GM18498 (cell line): ENCODE measurements around the gene PLAGL1.

Source experiments
- ATAC-seq: cut with Tn5 transposase; IDR thresholded peaks from one replicate; pipeline ENCODE4 v1.9.1; 2021; ENCODE audit warnings: mild to moderate bottlenecking, moderate library complexity; ENCODE audit not compliant: unreplicated experiment

PLAGL1 gene

DNA sequence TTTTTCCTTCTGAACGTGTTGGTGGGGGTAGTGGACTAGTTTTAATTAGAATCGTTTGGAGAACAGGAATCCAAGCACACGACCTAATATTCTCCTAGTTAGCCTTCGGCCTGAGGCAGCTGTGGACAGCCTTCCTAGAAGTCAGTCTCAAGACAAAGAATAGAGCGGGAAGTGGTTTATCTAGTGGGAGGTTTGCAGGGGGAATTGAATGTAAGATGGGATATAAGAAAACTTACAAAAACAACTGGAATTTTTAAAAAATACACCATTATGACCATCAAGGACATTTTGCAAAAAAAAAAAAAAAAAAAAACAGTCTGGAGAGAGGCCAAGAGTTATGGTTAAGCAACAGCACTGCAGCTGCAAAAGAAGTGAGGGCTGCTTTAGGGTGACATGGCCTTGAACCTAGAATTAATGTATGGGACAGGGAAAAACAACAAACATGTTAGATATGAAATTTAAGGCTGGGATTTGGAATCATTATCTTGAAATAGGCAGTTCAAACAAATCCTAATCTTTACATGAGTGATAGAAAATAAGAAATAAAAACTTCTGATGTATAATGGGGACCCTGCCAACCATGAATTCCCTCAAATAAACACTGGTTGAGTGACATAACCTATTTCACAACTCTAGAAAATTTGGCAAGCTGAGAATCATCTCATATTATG, 40.2 kb downstream of the PLAGL1 start:
- ATAC-seq, result no peak

DNA sequence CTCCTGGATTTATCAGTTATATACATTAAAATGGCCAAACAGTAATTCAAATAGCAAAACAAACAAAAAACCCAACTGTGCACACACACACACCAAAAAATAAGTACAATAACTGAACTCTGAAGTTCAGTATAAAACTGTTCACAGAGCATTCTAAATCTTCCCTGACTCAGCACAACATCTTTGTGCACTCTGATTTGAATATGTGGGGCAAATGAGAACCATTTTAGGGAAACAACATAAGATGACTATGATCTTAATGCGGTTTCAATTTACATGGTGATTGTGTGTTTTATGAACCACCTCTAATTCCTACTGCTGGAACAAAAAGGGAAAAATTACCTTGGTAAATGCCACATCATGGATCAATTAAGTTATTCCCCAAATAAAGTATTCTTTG, 41.7 kb downstream of the PLAGL1 start:
- no peak for ATAC-seq

DNA sequence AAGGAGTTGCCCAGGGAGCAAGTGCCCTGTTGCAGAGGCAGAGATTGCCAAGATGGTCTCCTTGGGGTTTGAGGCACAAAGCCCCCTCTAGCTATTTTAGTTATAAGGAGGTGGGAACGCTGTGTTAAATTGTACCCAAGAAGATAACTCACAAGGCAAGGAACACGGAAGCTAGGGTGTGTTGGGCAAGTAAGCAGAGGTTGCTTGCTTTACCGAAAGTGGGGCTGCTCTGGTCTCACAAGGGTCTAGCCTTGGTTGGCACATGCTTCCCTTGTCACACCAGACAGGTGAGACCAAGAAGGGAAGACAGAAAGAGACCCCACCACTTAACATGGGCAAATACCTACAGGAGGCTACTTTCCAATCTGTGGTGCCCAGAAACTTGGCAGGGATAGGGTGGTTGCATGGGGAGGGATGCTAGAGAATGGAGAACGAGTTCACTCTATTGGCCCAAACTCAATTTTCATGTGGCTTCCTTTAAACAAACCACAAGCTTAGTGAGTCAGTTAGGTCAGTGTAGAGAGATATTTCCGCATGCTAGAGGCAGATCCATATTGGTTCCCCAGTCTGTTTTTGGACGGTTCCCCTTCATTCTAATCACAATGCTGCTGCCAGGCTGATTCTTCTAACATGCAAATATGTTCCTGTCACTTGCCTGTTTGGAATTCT, 42.4 kb downstream of the PLAGL1 start:
- no peak for ATAC-seq

DNA sequence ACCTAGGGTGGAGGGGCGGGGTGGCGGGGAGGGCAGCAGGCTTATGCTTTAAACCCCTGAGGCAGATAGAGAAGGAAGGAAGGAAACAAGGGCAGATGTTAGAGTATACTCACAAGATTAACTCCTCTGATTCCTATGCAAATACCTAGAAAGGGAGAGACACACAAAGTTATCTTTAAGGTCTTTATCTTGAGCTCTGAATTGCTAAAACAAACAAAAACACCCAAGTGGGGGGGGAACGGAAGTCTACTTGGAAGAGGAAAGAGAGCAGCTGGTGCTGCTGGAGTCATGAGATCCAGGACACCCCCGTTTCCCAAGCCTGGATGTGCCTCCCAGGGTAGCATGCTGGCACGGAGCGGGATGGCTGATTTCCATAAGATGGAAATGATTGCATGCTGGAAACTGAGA, 43.4 kb downstream of the PLAGL1 start:
- ATAC-seq, result no peak

DNA sequence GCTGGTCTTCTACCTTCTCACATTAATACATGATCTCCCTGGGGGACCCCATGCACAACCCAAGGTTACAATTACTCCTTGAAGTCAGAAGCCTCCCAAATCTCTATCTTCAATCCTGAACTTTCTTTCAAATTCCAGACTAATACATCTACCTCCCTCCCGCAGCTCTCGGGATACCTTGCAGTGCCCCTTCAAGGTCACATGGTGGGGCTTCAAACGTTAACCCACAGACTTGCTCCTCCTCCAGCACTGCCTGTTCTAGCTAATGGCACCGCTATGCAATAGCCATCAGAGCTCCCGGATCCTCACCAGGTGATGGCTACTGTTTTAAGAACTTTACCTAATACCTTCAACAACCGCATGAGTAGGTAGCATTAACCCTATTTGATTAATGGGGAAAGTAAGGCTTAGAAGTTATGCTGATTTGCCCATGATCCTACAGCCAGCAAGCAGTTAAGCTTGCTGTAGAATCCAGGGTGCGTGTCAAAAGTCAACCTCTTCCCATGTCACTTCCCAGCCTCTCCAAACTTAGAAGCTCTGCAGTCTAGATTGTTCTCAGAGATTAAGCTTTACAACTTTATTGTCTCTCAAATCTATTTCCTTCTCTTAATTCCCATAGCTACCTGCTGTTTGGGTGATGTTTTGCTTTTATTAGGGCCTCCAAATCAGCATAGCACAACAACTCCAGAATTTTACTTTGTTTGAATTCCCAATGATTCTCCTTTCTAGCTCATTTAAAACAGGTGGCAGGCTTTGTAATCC, 44.7 kb downstream of the PLAGL1 start:
- ATAC-seq, result no peak

DNA sequence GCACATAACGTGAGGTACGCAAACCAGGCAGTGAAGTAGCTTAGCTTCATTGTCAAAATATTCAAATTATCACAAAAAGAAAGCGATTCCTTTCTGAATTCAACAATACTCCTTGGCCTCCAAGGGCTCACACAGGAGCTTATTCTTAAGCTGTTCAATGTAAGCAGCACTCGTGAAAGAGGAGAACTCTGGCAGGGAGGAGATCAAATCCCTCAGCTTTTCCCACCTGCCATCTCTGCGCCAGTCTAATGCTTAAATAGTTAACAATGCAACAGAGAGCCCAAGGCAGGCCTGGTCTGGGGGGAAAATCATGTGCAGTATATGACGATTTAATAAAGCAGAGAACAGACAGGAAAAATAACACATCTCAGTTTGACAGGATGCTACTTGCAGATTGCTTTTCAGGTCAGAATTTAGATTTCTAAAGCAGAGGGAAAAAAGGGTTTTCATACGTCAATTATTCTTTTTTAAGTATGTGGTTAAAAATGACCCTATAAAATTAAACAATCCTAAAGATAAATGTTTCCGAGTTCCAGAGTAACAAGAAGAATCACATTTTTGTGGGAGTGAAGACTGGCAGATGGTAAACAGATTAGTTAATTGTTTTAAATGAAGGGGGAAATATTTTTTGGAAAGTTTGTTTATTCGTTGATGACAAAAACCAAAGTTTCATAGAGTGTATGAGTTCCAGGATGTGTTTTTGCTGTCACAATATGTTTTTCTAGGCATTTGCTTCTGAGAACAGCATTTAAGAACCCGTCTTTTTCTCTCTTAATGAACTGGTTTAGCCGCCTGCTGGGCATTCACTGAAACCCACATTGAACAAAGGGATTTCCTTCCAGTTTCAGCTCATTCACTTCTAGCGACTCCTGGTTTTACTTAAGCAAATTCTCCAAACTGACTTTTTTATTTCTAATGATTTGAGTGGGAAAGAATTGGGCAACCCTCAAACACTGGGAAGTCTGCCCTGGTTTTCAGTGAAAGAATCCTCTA, 45.9 kb downstream of the PLAGL1 start:
- no peak for ATAC-seq

DNA sequence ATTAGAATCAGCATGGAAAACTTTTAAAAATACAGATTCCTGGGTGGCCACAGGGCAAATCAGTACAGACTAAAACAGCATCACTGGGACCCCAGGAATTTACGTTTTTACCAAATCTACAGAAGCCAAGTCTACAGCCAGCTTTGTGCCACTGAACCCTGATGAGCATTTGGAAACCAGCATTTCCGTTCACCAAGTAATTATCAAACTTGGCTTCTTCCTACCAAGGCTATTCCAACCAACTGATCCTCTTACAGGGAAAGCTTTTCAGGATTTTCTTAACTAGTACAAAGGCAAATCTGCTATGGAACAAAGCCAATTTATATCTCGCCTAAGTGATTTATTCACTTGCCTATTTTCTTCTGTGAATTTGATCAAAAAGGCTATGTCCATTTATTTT, 47.0 kb downstream of the PLAGL1 start:
- ATAC-seq, result no peak

DNA sequence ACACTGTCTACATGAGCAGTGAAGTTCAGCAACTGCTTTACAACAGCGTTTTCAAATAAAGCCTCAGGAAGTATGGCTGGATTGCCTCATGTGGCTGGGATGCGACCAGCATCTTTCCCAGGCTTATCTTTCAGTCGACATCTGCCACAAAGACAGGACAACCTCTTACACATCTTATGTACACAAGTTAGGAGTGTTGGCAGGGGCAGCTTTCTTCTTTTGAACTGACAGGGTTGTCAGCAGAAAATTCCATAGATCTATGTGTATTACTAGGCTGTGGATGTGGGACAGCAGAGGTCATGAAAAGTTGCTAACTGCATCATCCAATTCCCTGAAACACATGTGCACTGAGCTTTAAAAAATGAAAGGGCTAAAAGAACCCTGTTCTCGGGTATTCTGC, 48.1 kb downstream of the PLAGL1 start:
- no peak for ATAC-seq

DNA sequence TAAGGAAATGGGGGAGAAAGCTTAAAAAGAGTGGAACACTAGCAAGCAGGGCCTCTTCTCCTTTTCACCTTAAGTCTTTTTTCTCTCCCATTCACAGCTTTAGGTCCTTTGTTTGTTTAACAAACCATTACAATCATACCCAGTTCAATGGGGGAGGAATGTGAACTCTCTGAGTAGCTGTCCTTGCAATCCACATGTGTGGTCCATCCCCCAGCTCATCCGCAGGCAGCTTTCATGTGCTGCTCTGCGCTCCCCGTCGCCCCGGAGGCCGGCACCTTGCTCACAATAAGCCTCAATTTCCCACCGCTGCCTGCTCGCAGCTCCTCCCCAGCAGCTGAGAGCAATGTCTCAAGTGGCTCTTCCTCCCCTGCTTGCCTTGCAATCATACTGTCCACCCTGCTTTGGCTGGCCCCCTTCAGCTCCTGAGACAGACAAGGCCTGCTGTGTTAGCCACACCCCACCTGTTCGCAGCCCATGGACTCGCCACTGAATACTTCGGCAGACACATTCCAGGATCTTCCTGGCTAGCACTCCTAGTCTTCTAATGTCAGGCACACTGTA, 49.1 kb downstream of the PLAGL1 start:
- ATAC-seq, result no peak

DNA sequence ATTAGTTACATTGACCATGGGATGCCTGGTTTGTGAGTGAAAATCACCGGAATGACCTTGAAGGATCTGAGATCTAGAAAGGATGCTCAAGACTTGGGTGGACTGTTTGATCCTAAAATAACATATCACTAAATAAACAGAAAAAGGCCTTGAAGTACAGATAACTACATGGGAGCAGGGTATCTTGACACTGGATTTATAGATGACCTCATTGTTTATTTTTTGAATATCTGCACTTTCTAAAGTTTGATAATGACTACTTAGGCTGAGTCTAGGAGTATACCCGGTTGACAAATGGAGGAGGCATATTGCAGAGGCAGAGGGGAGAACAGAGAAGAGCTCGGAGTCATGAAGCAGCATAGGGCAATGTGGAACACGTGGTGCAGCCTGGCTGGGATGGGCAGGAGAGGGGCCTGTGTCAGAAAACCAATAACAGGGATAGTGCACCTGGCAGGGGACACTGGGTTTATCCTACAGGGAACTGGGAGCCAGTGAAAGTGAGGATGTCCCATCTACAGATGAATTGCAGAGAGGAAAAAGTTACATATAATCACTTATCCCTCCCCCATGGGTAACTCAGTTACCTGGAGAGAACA, 50.3 kb downstream of the PLAGL1 start:
- no peak for ATAC-seq

DNA sequence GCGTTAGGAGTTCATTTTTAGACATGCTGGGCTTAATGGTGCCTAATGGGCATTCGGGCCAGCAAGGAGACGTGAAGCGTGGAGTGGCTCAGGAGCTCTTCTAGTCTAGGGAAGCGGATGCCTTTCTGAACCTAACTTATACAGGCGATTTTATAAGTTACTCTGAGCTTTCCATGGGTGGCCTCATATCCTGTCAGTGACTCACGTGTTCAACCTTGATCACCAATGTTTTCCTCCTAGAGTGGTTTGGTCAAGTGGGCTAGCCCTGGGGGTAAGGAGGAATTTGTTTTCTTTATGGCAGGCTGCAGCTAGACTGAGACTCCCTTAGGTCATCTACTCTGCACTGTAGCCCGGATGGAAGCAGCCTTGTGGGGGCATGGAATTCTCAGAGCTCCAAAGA, 52.1 kb downstream of the PLAGL1 start:
- no peak for ATAC-seq

DNA sequence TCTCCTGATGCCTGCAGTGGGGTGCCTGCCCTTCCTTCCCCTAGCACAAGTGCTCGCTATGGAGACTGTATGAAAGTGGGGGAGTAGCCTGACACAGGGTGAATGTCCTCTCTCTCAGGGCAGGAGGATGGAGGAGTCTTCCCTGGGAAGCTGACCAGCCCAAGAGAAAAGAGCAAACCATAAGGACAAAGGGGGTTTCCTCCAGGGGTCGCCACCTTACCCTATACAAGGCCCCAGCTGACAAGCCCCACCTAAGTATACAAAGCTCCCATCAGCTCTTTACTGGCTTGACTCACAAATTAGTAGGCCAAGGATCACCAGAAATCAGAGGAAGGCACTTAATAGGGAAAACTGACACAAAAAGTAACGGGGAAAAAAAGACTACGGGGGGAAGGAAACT, 54.1 kb downstream of the PLAGL1 start:
- no peak for ATAC-seq

DNA sequence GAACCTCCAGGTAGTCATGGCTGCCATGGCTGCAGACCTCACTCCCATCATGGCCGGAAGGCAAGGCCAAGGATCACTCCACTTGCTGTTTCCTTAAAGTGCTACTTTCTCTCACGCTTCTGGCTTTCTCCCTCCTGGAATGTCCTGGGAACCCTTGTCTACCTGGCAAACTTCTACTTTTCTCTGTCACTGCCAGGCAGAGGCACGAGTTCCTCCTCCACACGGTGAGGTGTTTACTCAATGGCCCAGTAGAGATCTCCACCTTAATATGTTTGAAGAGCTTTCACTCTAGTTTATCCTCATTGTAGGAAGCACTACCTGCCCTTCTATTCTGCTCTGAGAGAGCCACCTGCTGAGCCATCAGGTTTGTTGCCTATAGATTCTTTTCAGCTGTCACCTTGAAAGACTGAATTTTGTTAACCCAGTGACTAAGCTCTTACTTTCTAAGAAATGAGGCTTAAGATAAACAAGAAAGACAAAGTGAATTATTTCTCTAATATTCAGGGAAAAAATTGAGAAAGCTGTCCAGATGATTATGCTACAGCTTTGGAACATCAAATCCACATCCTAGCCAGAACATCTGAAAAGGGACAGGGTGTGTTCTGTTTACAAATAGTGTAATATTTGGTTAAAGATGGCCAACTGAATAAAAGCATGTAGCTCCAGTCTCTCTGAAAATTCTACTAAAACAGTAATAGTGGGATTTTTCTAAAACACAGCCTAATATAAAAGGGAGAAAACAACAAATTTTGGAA, 54.9 kb downstream of the PLAGL1 start:
- no peak for ATAC-seq

DNA sequence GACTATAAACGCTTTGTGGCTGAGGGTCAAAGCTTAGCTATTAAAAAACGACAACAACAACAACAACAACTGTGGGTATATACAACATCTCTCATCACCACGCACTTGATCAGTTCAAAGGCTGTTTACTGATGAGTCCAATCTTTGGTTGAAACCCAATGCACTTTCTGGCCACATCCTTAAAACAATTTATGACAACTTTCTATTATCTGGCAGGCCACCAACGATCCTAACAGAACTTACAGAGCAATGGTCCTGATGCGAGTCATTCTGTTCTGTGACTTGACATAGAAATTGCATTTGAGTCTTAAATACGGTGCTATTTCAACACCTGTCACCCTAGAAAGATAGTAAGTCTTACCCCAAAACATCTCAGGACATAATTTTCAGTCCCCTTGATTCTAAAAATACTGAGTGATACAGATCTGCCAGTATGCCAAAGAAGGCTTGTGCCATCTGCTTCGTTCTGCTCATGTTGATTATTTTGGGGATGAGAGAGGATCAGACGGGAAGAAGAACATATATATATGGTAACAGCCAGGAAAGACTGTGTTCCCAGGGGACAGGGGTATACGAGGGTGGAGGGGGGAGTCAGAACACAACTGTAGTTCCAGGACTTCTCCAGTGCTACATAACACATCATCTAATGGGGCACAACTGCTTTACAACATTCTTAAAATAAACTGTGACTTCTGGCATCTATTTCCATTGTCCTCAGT, 55.8 kb downstream of the PLAGL1 start:
- no peak for ATAC-seq

DNA sequence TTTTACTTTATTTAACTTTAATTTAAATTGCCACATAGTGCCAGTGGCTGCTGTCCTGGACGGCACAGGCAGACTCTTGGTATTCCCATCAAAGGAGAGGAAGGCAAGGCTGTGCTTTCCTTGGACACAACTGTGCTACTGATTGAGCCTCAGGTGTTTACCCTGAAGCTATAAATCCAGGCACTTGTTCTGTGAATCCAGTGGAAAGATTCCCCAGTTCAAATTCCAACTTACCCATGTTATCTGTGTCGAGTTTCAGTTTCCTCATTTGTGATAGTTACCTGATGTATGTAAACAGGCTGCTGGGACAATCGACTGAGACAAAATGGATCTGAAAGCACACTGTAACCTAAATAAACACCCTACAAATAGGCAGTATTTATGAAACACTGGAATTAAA, 57.2 kb downstream of the PLAGL1 start:
- no peak for ATAC-seq

DNA sequence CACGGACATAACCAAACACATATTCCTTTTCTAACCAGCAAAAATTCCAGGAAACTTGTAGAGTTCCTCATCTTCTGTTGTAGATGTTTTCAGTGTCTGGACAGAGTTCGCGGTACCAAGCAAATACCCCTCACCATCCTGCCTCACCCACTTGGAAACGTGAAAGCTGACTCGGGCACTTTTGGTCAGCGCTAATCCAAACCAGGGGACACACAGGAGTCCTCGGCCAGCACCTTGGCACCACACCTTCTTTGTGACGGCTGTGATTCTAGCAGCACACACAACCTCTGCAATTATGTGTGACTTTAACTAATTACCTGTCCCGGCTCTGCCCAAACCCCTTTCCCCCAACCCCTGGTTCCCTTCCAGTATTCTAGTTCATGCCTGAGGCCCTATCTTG, 58.1 kb downstream of the PLAGL1 start:
- ATAC-seq, result no peak

DNA sequence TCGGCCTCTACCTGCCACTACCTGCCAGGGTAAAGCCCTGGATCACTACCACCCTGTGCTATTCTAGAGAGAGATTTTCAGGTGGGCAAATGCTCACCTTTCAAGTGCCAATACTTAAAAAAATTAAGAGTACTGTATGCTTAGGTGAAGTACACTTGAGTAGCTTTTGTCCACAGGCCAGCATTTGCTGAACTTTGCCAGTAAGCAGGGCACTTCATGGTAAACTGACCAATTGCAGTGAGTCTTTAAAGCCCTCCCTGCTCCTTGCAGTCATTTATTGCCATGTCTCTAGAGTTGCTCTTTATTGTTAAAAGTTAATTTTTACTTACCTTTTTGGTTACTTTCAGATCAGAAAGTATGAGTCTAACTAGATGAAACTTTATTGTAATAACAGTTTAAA, 58.5 kb downstream of the PLAGL1 start:
- ATAC-seq, result no peak

DNA sequence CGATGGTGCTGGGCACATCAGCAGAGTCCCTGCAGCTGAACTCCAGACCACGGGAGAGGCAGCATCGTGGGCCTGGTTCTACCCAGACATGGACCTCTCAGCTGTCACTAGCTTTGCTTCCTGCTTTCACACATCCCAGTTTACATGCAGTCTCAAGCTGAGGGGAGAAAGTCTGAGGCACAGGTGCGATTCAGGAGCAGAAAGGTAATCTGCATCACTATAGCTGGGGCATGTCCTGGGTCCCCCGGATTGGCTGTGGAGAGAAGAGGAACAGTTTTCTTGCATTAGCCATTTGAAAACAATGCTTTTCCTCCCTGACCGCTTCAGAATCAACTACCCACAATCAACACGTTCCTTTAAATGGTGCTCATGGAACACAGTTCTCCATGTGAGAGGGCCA, 59.9 kb downstream of the PLAGL1 start:
- no peak for ATAC-seq
